SK-N-MC (cell line): ENCODE results near the gene ACSL3.

Source experiments
- DNase-seq: peaks from one replicate; pipeline ENCODE4 v3.0.0-alpha.2; 2011; ENCODE audit warnings: low read depth, low spot score
- H3K27ac ChIP-seq: fragments of 200-600 bp; sonication (generic); 2 replicates; pipeline ENCODE4 v1.5.1; 2016; ENCODE audit warnings: mixed run types
- H3K36me3 ChIP-seq: fragments of 200-600 bp; sonication (generic); 2 replicates; pipeline ENCODE4 v1.6.1; 2017; ENCODE audit warnings: antibody characterized with exemption, low read length, mixed read lengths; ENCODE audit not compliant: insufficient read depth
- H3K4me3 ChIP-seq: fragments of 200-600 bp; sonication (generic); 2 replicates; pipeline ENCODE4 v1.5.1; 2016
- H3K9ac ChIP-seq: fragments of 200-600 bp; sonication (generic); 2 replicates; pipeline ENCODE4 v1.8.0; 2017; ENCODE audit warnings: mixed run types, mixed read lengths; ENCODE audit not compliant: insufficient read length
- H3K9me3 ChIP-seq: fragments of 200-600 bp; sonication (generic); 2 replicates; pipeline ENCODE4 v1.6.1; 2017; ENCODE audit warnings: low read depth, mild to moderate bottlenecking, antibody characterized with exemption, low read length, moderate library complexity, mixed read lengths
- EZH2 ChIP-seq: fragments of 200-600 bp; sonication (generic); IDR thresholded peaks from one replicate; pipeline ENCODE4 v1.6.1; 2017; ENCODE audit warnings: antibody characterized with exemption
- FOXP2 ChIP-seq: optimal IDR thresholded peaks from 2 replicates; pipeline ENCODE3; 2011; ENCODE audit warnings: mild to moderate bottlenecking, moderate library complexity; ENCODE audit not compliant: insufficient read depth; ENCODE audit errors: extremely low read length, control extremely low read depth
- POLR2AphosphoS5 ChIP-seq: IDR thresholded peaks from 2 replicates; pipeline ENCODE4 v1.6.1; 2012; ENCODE audit warnings: mild to moderate bottlenecking, low read depth, low read length, borderline replicate concordance

Gene ACSL3

GRCh38 chr2:222897898-222898297 lies 37.1 kb downstream of the ACSL3 start:
- H3K4me3 ChIP-seq = no peak overlapping the region
- no peak for TF ChIP-seq FOXP2
- no peak for TF ChIP-seq POLR2AphosphoS5
- TF ChIP-seq EZH2 = no peak
- no peaks in the 10 kb centered on the region for H3K9me3 ChIP-seq
- no peak overlapping the region for H3K27ac ChIP-seq
- H3K9ac ChIP-seq = no peak overlapping the region
- H3K36me3 ChIP-seq = no peaks in the 10 kb centered on the region
- DNase-seq = no peak

- no peak for TF ChIP-seq EZH2
- TF ChIP-seq FOXP2 = no peak
- no peak for TF ChIP-seq POLR2AphosphoS5
- no peak overlapping the region for H3K27ac ChIP-seq
Measured at GRCh38 chr2:222899413-222900181, 38.8 kb downstream of the ACSL3 start.

GRCh38 chr2:222900354-222900753 lies 39.5 kb downstream of the ACSL3 start:
- H3K9ac ChIP-seq = no peak overlapping the region
- no peaks in the 10 kb centered on the region for H3K36me3 ChIP-seq
- TF ChIP-seq POLR2AphosphoS5 (no peak), FOXP2 (no peak), EZH2 (no peak)
- H3K4me3 ChIP-seq = no peak overlapping the region
- H3K27ac ChIP-seq = no peak overlapping the region
- H3K9me3 ChIP-seq = no peaks in the 10 kb centered on the region
- DNase-seq = no peak

More at GRCh38 chr2:222899413-222900181, 38.8 kb downstream of the ACSL3 start:
- H3K4me3 ChIP-seq = no peak overlapping the region
- H3K9ac ChIP-seq = no peak overlapping the region
- DNase-seq = no peak
- no peaks in the 10 kb centered on the region for H3K9me3 ChIP-seq
- H3K36me3 ChIP-seq = no peaks in the 10 kb centered on the region

- Histone ChIP-seq H3K9me3 (no peaks in the 10 kb centered on the region), H3K9ac (no peak overlapping the region), H3K4me3 (no peak overlapping the region), H3K36me3 (no peaks in the 10 kb centered on the region), H3K27ac (no peak overlapping the region)
- TF ChIP-seq EZH2 = no peak
- TF ChIP-seq FOXP2 = no peak
- TF ChIP-seq POLR2AphosphoS5 = no peak
- DNase-seq = no peak
Measured at GRCh38 chr2:222902660-222903059, 41.8 kb downstream of the ACSL3 start.

GRCh38 chr2:222903234-222904220 lies 42.7 kb downstream of the ACSL3 start:
- Histone ChIP-seq H3K27ac (no peak overlapping the region), H3K9ac (no peak overlapping the region), H3K4me3 (no peak overlapping the region), H3K9me3 (no peaks in the 10 kb centered on the region), H3K36me3 (no peaks in the 10 kb centered on the region)
- no peak for TF ChIP-seq FOXP2
- TF ChIP-seq EZH2 = no peak
- TF ChIP-seq POLR2AphosphoS5 = no peak
- no peak for DNase-seq

- Histone ChIP-seq H3K9ac (no peak overlapping the region), H3K27ac (no peak overlapping the region), H3K36me3 (peaks cover 10% of the 10 kb centered on the region; the same call in 1 of the 2 replicates), H3K4me3 (no peak overlapping the region), H3K9me3 (no peaks in the 10 kb centered on the region)
- no peak for DNase-seq
- TF ChIP-seq POLR2AphosphoS5 (no peak), EZH2 (no peak), FOXP2 (no peak)
Measured at GRCh38 chr2:222904557-222905258, 43.9 kb downstream of the ACSL3 start.

- Histone ChIP-seq H3K36me3 (peaks cover 17% of the 10 kb centered on the region), H3K27ac (no peak overlapping the region), H3K4me3 (no peak overlapping the region), H3K9me3 (no peaks in the 10 kb centered on the region), H3K9ac (no peak overlapping the region)
- no peak for DNase-seq
- TF ChIP-seq FOXP2 (no peak), POLR2AphosphoS5 (no peak), EZH2 (no peak)
Measured at GRCh38 chr2:222907048-222907447, 46.2 kb downstream of the ACSL3 start.
